NB4 (cell line): ENCODE data around the gene RCOR2.

Experiments
- CTCF ChIP-seq: IDR thresholded peaks from one replicate; pipeline ENCODE4 v1.5.1; 2012; ENCODE audit warnings: low read depth, low read length
- MAX ChIP-seq: IDR thresholded peaks from 2 replicates; pipeline ENCODE4 v1.6.1; 2011; ENCODE audit warnings: low read depth, low read length
- MYC ChIP-seq: IDR thresholded peaks from 2 replicates; pipeline ENCODE4 v1.6.1; 2011; ENCODE audit warnings: low read depth, low read length
- POLR2A ChIP-seq: IDR thresholded peaks from 2 replicates; pipeline ENCODE4 v1.6.1; 2011; ENCODE audit warnings: mild to moderate bottlenecking; ENCODE audit not compliant: insufficient read length; ENCODE audit errors: extremely low read depth

- TF ChIP-seq CTCF (no peak), POLR2A (no peak), MAX (no peak), MYC (no peak)
These were observed 44.2 kb downstream of the RCOR2 start for GRCh38 chr11:63872800-63873197.
